HCT116 (cell line): ENCODE data around the gene ASB15. TPM values are rescaled to one million over a fixed set of nuclear protein-coding genes. Genes with fewer than 3 reads are reported as not detected.

ENCODE experiments used
- ATAC-seq: fragments of 200-7000 bp; cut with Tn5 transposase; 2 replicates; pipeline ENCODE4 v1.9.1; 2020; ENCODE audit warnings: mild to moderate bottlenecking, moderate library complexity
- BruUV-seq: library from RNA; stranded (reverse); fragments of 400-500 nt; replicated peaks from 2 replicates; lab custom pipeline; 2021; lab: Mats Ljungman, UMichigan
- CTCF ChIA-PET: fragments of 300-600 bp; sonication (Branson Sonifier 250); formaldehyde crosslinking; loops from one replicate; lab custom pipeline; 2021; ENCODE audit warnings: antibody characterized with exemption; lab: Charles Lee
- POLR2A ChIA-PET: fragments of 300-600, 350-600 bp; sonication (Branson Sonifier 250); formaldehyde crosslinking; loops from one replicate; lab custom pipeline; 2021; ENCODE audit warnings: antibody characterized with exemption; lab: Charles Lee
- RAD21 ChIA-PET, 2 experiments: fragments of 300-600 bp; sonication (Branson Sonifier 250); formaldehyde crosslinking; loops; one replicate each; lab custom pipeline; 2023; ENCODE audit warnings: low total read pairs in 2 of 2; ENCODE audit not compliant: uncharacterized antibody in 2 of 2, unreplicated experiment in 2 of 2, low non-redundant PET in 1 of 2; lab: Charles Lee
- DNase-seq: peaks from one replicate; pipeline ENCODE4 v3.0.0-alpha.2; 2010; ENCODE audit warnings: low read depth, low spot score
- H2AFZ ChIP-seq: fragments of 200-600 bp; shearing (Covaris generic), sonication (generic); 2 replicates; pipeline ENCODE4 v1.6.1; 2017; ENCODE audit warnings: low read depth, mixed run types, mixed read lengths, antibody characterized with exemption, low read length; ENCODE audit not compliant: poor library complexity, severe bottlenecking
- H3K27ac ChIP-seq: 2 replicates; pipeline ENCODE4 v1.5.1; 2012; ENCODE audit warnings: low read depth, low read length
- H3K27me3 ChIP-seq: fragments of 200-600 bp; sonication (generic); 2 replicates; pipeline ENCODE4 v1.6.1; 2016; ENCODE audit warnings: mixed run types, low read length, mixed read lengths; ENCODE audit not compliant: insufficient read depth
- H3K36me3 ChIP-seq, 2 experiments: fragments of 200-500 bp in 1 of 2; fragments of 200-600 bp in 1 of 2; sonication (Bioruptor generic) in 1 of 2; sonication (generic) in 1 of 2; 2 replicates each; pipeline versions ENCODE4 v1.5.1 to v1.6.1; 2014 to 2016; ENCODE audit warnings: low read length in 2 of 2, inconsistent platforms in 1 of 2, mixed read lengths in 1 of 2, mixed run types in 1 of 2; ENCODE audit not compliant: insufficient read depth in 2 of 2, control insufficient read depth in 1 of 2
- H3K4me1 ChIP-seq, 2 experiments: fragments of 200-600 bp in 1 of 2; sonication (generic) in 1 of 2; 2 replicates each; pipeline versions ENCODE4 v1.5.1 to v1.6.1; 2012 to 2017; ENCODE audit warnings: low read length in 2 of 2, inconsistent platforms in 1 of 2, mild to moderate bottlenecking in 1 of 2, mixed read lengths in 1 of 2, mixed run types in 1 of 2, moderate library complexity in 1 of 2; ENCODE audit not compliant: insufficient read depth in 2 of 2, control insufficient read depth in 1 of 2
- H3K4me2 ChIP-seq: fragments of 200-600 bp; sonication (generic); 2 replicates; pipeline ENCODE4 v1.6.1; 2017; ENCODE audit warnings: mixed run types, low read length, mixed read lengths
- H3K4me3 ChIP-seq, 2 experiments: fragments of 200-600 bp in 1 of 2; sonication (generic) in 1 of 2; replicated peaks in 1 of 2; 2 replicates each; pipeline ENCODE4 v1.5.1; 2011 to 2016; ENCODE audit warnings: low read length in 2 of 2, control low read depth in 1 of 2, low read depth in 1 of 2, mild to moderate bottlenecking in 1 of 2, mixed read lengths in 1 of 2, mixed run types in 1 of 2
- H3K79me2 ChIP-seq: fragments of 200-600 bp; sonication (generic); 2 replicates; pipeline ENCODE4 v1.6.1; 2017; ENCODE audit warnings: mild to moderate bottlenecking, mixed run types, low read length, moderate library complexity, mixed read lengths; ENCODE audit not compliant: insufficient read depth
- H3K9ac ChIP-seq: fragments of 200-600 bp; sonication (generic); 2 replicates; pipeline ENCODE4 v1.6.1; 2016; ENCODE audit warnings: low read length, mixed read lengths
- H3K9me2 ChIP-seq: fragments of 200-600 bp; sonication (generic), shearing (Covaris generic); 2 replicates; pipeline ENCODE4 v1.6.1; 2017; ENCODE audit warnings: mixed run types, mild to moderate bottlenecking, moderate library complexity; ENCODE audit not compliant: insufficient read depth
- H3K9me3 ChIP-seq, 2 experiments: fragments of 200-500 bp in 1 of 2; fragments of 200-600 bp in 1 of 2; sonication (Bioruptor generic) in 1 of 2; sonication (generic) in 1 of 2; 2 replicates each; pipeline ENCODE4 v1.6.1; 2014 to 2017; ENCODE audit warnings: low read length in 2 of 2, mixed read lengths in 2 of 2, inconsistent platforms in 1 of 2, low read depth in 1 of 2, mild to moderate bottlenecking in 1 of 2, mixed run types in 1 of 2, moderate library complexity in 1 of 2; ENCODE audit not compliant: control insufficient read depth in 1 of 2, insufficient read depth in 1 of 2
- H4K20me1 ChIP-seq: fragments of 200-600 bp; sonication (generic), shearing (Covaris generic); 2 replicates; pipeline ENCODE4 v1.6.1; 2017; ENCODE audit warnings: mixed run types, mild to moderate bottlenecking, moderate library complexity; ENCODE audit not compliant: insufficient read depth
- ELF1 ChIP-seq: IDR thresholded peaks from 2 replicates; pipeline ENCODE4 v1.6.1; 2012; ENCODE audit warnings: low read depth, borderline replicate concordance
- EZH2 ChIP-seq: fragments of 200-600 bp; sonication (generic); IDR thresholded peaks from 2 replicates; pipeline ENCODE4 v1.6.1; 2017; ENCODE audit warnings: antibody characterized with exemption, mixed run types
- FOSL1 ChIP-seq: IDR thresholded peaks from 2 replicates; pipeline ENCODE4 v1.6.1; 2012; ENCODE audit warnings: low read depth
- POLR2AphosphoS5 ChIP-seq: IDR thresholded peaks from 2 replicates; pipeline ENCODE4 v1.6.1; 2011; ENCODE audit warnings: mild to moderate bottlenecking, low read depth, low read length, moderate library complexity
- RAD21 ChIP-seq: IDR thresholded peaks from 2 replicates; pipeline ENCODE4 v1.6.1; 2012; ENCODE audit warnings: low read depth, mild to moderate bottlenecking
- SIN3A ChIP-seq: IDR thresholded peaks from 2 replicates; pipeline ENCODE4 v1.6.1; 2012; ENCODE audit warnings: low read depth
- SP1 ChIP-seq: IDR thresholded peaks from 2 replicates; pipeline ENCODE4 v1.6.1; 2012; ENCODE audit warnings: low read depth
- TCF7L2 ChIP-seq: IDR thresholded peaks from 2 replicates; pipeline ENCODE4 v1.7.0; 2011; ENCODE audit warnings: borderline replicate concordance, inconsistent platforms; ENCODE audit not compliant: insufficient read depth, insufficient read length; ENCODE audit errors: extremely low read depth
- YY1 ChIP-seq: IDR thresholded peaks from 2 replicates; pipeline ENCODE4 v1.6.1; 2011; ENCODE audit warnings: low read length, low read depth, moderate library complexity, mild to moderate bottlenecking; ENCODE audit not compliant: insufficient replicate concordance; ENCODE audit errors: extremely low read depth
- ZFX ChIP-seq: fragments of 450-650 bp; IDR thresholded peaks from 2 replicates; pipeline ENCODE4 v1.6.1; 2017
- ZNF274 ChIP-seq: fragments of 200-500 bp; sonication (Bioruptor generic); IDR thresholded peaks from 2 replicates; pipeline ENCODE4 v1.6.1; 2014; ENCODE audit warnings: mild to moderate bottlenecking, low read depth, low read length, inconsistent platforms
- intact Hi-C: fragments of 100-400 bp; cut with micrococcal nuclease; formaldehyde crosslinking; loops from 2 replicates; pipeline ENCODE4 v1.10.0; 2022
- total RNA-seq: library from RNA; stranded (reverse); gene quantifications from one replicate; pipeline ENCODE4 v1.2.1, GENCODE V29; 2021; ENCODE audit not compliant: unreplicated experiment
- TF ChIP-seq, protein P1 (sequence below): IDR thresholded peaks from 2 replicates; pipeline ENCODE4 v1.6.1; 2012; ENCODE audit warnings: low read depth
- TF ChIP-seq, protein P2 (sequence below): IDR thresholded peaks from 2 replicates; pipeline ENCODE4 v1.6.1; 2011; ENCODE audit warnings: mild to moderate bottlenecking, low read length, moderate library complexity; ENCODE audit not compliant: insufficient replicate concordance; ENCODE audit errors: extremely low read depth
- TF ChIP-seq, protein P3 (sequence below): IDR thresholded peaks from 2 replicates; pipeline ENCODE4 v1.6.1; 2012
- TF ChIP-seq, protein P4 (sequence below), 3 experiments: fragments of 200-600 bp in 1 of 3; sonication (generic) in 1 of 3; IDR thresholded peaks in 2 of 3; conservative IDR thresholded peaks in 1 of 3; 2 replicates each; pipeline ENCODE4 v1.5.1; 2012 to 2017; ENCODE audit warnings: low read depth in 2 of 3, low read length in 2 of 3, antibody characterized with exemption in 1 of 3, borderline replicate concordance in 1 of 3, control low read depth in 1 of 3, mild to moderate bottlenecking in 1 of 3, mixed read lengths in 1 of 3, mixed run types in 1 of 3, moderate library complexity in 1 of 3; ENCODE audit not compliant: insufficient read depth in 1 of 3

The ASB15 gene
- total RNA-seq, 1 experiment from 2014 or later = not detected

DNA sequence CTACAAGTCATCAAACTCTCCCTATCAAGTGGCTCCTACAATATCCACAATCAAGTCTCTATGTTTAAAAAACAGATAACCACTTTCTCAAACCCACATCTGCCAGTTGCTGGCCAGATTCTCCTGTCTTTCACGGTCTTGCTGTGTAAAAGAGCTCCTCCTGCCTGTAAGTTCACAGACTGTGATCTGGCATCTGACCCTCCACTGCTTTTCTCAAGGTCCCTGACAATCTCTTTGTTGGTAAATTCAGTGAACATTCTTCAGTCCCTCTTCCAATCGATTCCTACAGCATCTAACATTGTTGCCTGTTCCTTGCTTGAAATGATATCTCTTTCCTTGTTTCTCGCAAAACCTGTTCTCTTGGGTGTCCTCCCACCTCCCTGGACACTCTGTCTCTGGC, 35.6 kb downstream of the ASB15 start:
- Histone ChIP-seq H3K4me3 (no peak overlapping the region), H3K9me2 (no peaks in the 10 kb centered on the region; the same call in 1 of the 2 replicates), H4K20me1 (no peaks in the 10 kb centered on the region), H3K27me3 (no peaks in the 10 kb centered on the region), H3K79me2 (no peaks in the 10 kb centered on the region), H3K4me2 (no peak overlapping the region), H3K27ac (no peak overlapping the region), H2AFZ (no peak overlapping the region), H3K4me1 (peaks cover 0 to 8% of the 10 kb centered on the region in 2 experiments; a peak in 1 of 4 replicates), H3K9ac (no peak overlapping the region), H3K9me3 (no peaks in the 10 kb centered on the region), H3K36me3 (no peaks in the 10 kb centered on the region)
- TF ChIP-seq RAD21 = 0 out of 2 replicates have a peak, but pooled peaks have one; percentile 13
- TF ChIP-seq ZNF274 = no peak
- no peak for TF ChIP-seq SP1
- TF ChIP-seq, protein P1, sequence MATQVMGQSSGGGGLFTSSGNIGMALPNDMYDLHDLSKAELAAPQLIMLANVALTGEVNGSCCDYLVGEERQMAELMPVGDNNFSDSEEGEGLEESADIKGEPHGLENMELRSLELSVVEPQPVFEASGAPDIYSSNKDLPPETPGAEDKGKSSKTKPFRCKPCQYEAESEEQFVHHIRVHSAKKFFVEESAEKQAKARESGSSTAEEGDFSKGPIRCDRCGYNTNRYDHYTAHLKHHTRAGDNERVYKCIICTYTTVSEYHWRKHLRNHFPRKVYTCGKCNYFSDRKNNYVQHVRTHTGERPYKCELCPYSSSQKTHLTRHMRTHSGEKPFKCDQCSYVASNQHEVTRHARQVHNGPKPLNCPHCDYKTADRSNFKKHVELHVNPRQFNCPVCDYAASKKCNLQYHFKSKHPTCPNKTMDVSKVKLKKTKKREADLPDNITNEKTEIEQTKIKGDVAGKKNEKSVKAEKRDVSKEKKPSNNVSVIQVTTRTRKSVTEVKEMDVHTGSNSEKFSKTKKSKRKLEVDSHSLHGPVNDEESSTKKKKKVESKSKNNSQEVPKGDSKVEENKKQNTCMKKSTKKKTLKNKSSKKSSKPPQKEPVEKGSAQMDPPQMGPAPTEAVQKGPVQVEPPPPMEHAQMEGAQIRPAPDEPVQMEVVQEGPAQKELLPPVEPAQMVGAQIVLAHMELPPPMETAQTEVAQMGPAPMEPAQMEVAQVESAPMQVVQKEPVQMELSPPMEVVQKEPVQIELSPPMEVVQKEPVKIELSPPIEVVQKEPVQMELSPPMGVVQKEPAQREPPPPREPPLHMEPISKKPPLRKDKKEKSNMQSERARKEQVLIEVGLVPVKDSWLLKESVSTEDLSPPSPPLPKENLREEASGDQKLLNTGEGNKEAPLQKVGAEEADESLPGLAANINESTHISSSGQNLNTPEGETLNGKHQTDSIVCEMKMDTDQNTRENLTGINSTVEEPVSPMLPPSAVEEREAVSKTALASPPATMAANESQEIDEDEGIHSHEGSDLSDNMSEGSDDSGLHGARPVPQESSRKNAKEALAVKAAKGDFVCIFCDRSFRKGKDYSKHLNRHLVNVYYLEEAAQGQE = no peak
- TF ChIP-seq SIN3A = no peak
- TF ChIP-seq, protein P2, sequence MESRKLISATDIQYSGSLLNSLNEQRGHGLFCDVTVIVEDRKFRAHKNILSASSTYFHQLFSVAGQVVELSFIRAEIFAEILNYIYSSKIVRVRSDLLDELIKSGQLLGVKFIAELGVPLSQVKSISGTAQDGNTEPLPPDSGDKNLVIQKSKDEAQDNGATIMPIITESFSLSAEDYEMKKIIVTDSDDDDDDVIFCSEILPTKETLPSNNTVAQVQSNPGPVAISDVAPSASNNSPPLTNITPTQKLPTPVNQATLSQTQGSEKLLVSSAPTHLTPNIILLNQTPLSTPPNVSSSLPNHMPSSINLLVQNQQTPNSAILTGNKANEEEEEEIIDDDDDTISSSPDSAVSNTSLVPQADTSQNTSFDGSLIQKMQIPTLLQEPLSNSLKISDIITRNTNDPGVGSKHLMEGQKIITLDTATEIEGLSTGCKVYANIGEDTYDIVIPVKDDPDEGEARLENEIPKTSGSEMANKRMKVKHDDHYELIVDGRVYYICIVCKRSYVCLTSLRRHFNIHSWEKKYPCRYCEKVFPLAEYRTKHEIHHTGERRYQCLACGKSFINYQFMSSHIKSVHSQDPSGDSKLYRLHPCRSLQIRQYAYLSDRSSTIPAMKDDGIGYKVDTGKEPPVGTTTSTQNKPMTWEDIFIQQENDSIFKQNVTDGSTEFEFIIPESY = no peak
- no peak for TF ChIP-seq TCF7L2
- TF ChIP-seq ELF1 = no peak
- TF ChIP-seq ZFX = no peak
- no peak for TF ChIP-seq FOSL1
- no peak for TF ChIP-seq EZH2
- TF ChIP-seq YY1 = no peak
- no peak for TF ChIP-seq POLR2AphosphoS5
- TF ChIP-seq, protein P3, sequence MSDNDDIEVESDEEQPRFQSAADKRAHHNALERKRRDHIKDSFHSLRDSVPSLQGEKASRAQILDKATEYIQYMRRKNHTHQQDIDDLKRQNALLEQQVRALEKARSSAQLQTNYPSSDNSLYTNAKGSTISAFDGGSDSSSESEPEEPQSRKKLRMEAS = no peak
- TF ChIP-seq, protein P4, sequence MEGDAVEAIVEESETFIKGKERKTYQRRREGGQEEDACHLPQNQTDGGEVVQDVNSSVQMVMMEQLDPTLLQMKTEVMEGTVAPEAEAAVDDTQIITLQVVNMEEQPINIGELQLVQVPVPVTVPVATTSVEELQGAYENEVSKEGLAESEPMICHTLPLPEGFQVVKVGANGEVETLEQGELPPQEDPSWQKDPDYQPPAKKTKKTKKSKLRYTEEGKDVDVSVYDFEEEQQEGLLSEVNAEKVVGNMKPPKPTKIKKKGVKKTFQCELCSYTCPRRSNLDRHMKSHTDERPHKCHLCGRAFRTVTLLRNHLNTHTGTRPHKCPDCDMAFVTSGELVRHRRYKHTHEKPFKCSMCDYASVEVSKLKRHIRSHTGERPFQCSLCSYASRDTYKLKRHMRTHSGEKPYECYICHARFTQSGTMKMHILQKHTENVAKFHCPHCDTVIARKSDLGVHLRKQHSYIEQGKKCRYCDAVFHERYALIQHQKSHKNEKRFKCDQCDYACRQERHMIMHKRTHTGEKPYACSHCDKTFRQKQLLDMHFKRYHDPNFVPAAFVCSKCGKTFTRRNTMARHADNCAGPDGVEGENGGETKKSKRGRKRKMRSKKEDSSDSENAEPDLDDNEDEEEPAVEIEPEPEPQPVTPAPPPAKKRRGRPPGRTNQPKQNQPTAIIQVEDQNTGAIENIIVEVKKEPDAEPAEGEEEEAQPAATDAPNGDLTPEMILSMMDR (IDR thresholded peaks at IDR 0.05 in 2 of 3, conservative IDR thresholded peaks at IDR 0.05 in 1 of 3; ENCODE audit: borderline replicate concordance in 1 of 3, insufficient read depth in 1 of 3, low read depth in 2 of 3, low read length in 2 of 3) = 0 out of 6 replicates have a peak, but pooled peaks of 1 of the 3 experiments have one; percentile 3
- BruUV-seq = no TSS peak
- POLR2A ChIA-PET = interaction anchor here (0.7 kb wide), 1 partner anchor 42 kb away, joined by 3 read pairs; no protein-coding TSS in a partner anchor
- no peak; the same call in 1 of the 2 replicates for ATAC-seq
- RAD21 ChIA-PET = interaction anchor here in 1 of 2 experiments (0.8 kb wide), 1 partner anchor 235 kb away, joined by 4 read pairs; no protein-coding TSS in a partner anchor
- intact Hi-C loops = loop anchor here (5.0 to 10.0 kb wide), 2 partner anchors 65 to 142 kb away; no protein-coding TSS in a partner anchor
- no peak for DNase-seq
- CTCF ChIA-PET = interaction anchor here (0.9 to 3.0 kb wide), 10 partner anchors 13 to 518 kb away, joined by 3 to 23 read pairs (median 6); no protein-coding TSS in a partner anchor
